Measurements from ENCODE around the gene PHACTR4. TPM values are rescaled to one million over a fixed set of nuclear protein-coding genes. Genes with fewer than 3 reads are reported as not detected.
"Not testable (repeated sequence)": the region's sequence is repeated elsewhere in the genome, so short reads cannot be mapped to it uniquely, and the experiment has no call there.

PHACTR4 gene
- polyA plus RNA-seq, 1 donor: 30.0 TPM

DNA sequence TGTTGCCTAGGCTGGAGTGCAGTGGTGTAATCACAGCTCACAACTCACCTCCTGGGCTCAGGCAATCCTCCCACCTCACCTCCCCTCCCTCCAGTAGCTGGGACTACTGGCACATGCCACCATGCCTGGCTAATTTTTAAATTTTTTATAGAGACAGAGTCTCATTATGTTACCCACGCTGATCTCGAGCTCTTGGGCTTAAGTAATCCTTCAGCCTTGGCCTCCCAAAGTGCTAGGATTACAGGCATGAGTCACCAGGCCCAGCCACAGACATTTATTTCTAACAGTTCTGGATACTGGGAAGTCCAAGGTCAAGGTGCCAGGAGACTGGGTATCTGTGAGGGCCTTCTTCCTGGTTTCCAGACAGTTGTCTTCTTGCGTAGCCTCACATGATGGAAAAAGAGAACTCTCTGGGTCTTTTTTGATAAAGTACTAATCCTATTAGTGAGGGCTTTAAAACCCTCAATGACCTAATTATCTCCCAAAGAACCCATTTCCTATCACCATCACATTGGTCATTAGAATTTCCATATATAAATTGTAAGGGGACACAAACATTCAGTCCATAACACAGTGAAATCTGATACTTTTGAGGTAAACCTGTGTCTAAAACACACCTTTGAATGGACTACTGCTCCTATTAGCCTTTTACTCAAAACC lies 67.9 kb downstream of the PHACTR4 start:
- no peak for DNase-seq

DNA sequence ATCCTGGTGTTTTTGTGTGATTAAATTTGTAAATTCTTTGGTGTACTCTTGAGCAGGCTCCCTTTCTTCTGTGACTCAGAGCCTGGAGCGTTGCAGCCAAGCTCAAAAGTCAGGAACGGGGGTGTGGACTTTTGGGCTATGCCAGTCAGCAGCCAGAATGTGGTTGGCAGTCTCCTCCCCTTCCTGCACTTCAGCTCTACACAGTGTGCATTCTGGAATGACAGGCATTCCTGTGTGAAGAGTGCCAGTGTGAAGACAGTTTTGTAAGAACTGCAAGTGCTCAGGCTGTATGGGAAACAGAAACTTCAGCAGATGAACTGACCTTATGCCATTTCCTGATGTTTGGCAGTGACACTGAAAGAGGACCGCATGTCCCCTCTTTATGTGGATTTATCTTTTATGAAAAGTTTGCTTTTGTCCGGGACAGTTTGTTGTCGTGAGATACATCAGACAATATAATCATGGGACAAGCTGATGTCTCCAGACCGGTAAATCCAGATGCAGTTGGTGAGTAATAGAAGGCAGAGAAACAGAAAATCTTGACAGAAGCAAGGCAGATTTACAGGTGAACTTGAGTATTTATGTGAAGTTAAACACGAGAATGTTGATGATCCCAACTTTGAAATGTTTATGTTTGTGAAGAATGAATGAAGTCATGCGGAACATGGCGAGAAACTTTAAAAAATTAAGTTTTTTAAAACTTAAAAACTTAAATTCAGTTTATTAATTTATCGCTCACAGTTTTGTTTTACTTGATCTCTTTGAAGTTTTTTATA lies 68.6 kb downstream of the PHACTR4 start:
- DNase-seq: peak; percentile 63

DNA sequence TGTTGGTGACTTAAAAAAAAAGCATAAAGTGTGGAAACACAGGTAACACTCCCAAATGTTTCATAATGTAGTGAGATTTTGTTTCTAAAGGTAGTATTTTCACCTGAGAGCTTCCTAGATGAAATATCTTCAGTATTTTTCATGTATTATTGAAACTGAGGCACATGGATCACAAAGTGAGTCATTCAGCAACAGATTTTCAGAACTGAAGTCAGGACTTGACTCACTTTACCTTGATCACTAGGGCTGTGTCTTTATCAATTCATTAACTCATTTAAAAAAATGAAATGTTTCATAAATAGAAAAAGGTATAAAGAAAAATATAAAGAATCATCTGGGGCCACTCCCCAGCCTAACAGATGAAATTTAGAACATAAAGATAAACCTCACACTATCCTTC lies 69.8 kb downstream of the PHACTR4 start:
- no peak for DNase-seq

DNA sequence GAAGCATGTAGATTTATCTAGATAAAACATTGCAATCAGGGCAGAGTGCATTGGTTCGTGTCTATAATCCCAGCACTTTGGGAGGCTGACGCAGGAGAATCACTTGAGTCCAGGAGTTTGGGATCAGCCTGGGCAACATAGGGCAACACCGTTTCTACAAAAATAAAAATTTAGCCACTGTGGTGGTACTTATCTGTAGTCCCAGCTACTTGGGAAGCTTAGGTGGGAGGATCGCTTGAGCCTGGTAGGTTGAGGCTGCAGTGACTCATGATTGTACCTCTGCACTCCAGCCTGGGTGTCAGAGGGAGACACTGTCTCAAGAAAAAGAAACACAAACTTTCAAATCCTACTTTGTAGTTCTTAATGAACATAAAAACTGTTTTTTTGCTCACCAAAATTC lies 72.1 kb downstream of the PHACTR4 start:
- no peak for DNase-seq

DNA sequence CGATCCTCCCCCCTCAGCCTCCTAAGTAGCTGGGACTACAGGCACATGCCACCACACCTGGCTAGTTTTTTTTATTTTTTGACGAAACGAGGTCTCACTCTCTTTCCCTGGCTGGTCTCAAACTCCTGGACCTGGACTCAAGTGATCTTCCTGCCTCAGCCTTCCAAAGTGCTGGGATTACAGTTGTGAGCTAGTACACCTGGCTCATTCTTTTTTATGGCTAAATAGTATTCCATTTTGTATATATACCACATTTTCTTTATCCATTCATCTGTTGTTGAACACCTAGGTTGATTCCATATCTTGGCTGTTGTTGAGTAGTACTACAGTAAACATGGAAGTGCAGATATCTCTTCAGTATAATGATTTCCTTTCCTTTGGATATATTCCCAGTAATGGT lies 74.0 kb downstream of the PHACTR4 start:
- DNase-seq: no peak

DNA sequence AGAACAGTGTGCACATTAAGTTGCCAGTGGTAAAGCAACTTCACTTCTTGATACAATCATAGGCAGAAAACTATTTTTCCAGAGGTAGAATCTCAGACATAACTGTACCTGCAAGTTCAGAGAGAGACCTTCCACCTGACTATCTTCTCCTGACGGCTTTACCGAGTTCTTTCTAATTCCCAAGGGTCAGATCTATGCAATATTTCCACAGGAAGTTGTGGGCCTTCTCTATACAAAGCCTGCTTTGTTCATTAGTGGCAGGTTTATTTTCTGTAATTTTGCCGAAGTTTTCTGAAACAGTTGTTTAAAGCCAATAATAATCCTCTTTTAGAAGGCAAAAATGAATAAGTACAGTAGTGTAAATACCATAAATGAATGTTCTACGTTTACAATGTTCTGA lies 78.1 kb downstream of the PHACTR4 start:
- DNase-seq: no peak

DNA sequence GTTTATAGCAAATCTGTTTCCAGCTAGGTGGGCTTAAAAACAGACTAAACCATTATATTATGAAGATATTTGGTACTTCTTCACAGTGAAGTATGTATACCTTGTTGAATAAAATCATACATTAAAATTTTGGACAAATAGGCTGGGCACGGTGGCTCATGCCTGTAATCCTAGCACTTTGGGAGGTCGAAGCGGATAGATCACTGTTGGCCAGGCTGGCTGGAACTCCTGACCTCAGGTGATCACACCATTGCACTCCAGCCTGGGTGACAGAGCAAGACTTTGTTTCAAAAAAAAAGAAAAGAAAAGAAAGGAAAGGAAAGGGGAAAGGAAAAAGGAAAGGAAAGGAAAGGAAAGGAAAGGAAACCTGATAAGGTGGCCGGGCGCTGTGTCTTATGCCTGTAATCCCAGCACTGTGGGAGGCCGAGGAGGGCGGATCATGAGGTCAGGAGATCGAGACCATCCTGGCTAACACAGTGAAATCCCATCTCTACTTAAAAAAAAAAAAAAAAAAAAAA lies 78.6 kb downstream of the PHACTR4 start:
- not testable (repeated sequence) for DNase-seq

DNA sequence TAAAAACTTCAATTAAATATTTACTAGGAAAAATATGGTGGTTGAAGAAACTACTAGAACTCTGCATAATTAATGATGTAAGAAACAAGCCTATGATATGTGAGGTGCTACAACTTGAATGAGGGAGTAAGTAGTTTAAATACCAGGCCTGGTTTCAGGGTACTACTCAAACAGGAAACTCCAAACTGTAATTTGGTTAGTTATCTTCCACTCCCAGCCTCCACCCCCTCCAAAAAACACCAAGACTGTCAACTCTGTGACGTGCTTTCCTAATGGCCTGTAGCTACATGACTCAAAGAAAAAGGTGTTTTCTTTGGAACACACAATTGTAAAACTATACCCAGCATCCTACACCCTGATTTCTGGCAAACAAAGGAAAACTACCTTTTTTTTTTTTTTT lies 80.4 kb downstream of the PHACTR4 start:
- DNase-seq: no peak

DNA sequence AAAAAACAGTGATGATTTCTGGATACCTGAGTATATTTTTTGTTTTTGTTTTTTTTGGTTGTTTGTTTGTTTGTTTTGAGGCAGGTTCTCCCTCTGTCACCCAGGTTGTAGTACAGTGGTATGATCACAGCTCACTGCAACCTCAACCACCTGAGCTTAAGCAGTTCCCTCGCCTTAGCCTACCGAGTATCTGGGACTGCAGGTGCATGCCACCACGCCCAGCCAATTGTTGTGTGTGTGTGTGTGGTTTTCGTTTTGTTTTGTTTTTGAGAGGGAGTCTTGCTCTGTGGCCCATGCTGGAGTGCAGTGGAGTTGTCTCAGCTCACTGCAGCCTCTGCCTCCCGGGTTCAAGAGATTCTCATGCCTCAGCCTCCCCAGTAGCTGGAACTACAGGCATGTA lies 81.0 kb downstream of the PHACTR4 start:
- no peak for DNase-seq

DNA sequence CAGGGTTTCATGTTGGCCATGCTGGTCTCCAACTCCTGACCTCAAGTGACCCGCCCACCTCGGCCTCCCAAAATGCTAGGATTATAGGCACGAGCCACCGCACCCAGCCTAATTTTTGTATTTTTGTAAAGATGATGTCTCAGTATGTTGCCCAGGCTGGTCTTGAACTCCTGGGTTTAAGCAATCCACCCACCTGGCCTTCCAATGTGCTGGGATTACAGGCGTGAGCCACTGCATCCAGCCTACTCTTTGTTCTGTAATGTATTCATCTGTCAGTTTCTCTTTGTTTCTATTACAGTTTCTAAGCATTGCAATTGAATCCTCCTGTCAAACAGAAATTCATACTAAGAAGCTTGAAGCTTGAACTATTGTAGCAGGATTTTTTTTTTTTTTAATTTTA lies 81.5 kb downstream of the PHACTR4 start:
- no peak for DNase-seq

DNA sequence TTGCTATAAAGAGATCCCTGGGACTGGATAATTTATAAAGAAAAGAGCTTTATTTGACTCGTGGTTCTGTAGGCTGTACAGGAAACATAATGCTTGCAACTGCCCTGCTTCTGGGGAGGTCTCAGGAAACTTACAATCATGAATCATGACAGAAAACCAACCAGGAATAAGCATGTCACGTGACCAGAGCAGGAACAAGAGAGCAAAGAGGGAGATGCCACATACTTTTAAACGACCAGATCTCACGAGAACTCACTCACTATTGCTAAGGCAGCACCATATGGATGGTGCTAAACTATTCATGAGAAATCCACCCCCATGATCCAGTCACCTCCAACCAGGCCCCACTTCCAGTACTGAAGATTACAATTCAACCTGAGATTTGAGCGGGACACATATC lies 86.5 kb downstream of the PHACTR4 start:
- DNase-seq: no peak

DNA sequence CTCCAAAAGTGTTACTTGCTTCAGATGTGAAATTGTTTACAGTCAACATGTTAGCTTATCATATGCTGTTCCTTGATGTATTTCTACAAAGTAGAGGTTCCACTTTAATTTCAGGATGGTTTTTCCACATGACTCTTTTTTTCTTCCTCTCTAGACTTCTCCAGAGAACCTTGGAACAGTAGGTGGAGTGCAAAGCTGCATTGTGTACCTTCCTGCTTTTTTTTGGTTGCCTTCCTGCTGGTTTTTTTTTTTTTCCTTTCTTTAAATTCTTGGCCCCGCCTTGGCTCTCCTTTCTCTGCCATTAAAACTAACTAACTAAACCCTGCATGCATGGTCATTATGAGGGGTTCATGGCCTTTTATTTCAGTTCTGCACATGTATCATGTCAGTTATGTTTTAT lies 88.1 kb downstream of the PHACTR4 start:
- DNase-seq: no peak

DNA sequence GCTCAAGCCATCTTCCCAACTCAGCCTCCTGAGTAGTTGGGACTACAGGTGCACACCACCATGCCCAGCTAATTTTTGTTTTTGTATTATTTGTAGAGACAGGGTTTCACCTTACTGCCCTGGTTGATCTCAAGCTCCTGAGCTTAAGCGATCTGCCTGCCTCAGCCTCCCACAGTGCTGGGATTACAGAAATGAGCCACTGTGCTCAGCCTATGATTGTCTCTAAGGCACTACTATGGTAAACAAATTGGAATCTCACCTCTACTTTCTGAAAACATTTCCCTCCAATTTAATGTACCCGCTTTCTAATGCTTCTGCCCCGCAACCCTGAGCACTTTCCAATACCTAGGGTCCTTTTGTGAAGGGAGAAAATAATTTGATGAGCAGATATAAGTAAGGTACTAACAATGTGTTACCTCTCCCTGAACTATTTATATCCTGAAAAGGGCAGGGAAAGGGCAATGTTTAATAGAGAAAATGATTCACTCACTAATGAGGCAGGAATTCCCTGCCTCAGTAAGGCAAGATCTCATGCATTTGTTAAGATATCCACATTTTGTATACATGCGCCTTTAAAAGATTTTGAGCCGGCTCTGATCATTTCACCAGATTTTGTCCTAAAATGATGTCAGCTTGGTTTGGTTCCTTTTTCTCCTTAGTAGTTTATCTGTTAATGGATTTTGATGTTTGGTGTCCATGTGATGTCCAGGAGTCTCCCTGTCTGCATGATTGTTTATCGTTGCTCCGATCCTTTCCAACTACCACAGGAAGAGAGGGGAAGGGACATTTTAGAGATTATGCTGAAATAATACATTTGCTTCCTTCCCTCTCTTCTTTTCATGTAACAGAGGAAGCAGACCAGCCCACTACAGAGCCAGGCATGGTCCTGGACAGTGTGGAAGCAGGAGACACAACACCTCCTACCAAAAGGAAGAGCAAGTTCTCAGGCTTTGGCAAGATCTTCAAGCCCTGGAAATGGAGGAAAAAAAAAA lies 89.0 kb downstream of the PHACTR4 start:
- no peak for DNase-seq

DNA sequence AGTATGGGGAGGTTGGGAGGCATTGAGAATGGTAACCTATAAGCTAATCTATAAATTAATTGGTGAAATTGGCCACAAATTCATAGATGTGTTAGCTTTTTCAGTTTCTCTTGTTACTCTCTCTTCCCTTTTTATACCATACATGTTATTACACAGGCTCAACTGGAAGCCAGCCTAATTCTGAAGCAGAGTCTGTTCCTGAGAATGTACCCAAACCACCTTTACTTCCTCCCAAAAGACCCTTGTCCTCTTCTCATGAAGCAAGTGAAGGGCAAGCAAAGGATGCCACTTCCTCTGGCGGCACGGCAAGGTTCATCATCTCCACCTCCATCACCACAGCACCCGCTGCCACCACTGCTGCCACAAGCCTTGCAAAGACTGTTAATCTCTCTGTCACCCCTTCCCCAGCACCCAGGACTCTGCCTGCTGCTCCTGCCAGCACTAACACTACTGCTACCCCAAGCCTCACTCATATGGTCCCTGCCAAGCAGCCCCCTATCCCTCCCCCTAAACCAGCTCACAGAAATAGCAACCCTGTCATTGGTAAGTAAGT lies 96.8 kb downstream of the PHACTR4 start:
- no peak for DNase-seq

DNA sequence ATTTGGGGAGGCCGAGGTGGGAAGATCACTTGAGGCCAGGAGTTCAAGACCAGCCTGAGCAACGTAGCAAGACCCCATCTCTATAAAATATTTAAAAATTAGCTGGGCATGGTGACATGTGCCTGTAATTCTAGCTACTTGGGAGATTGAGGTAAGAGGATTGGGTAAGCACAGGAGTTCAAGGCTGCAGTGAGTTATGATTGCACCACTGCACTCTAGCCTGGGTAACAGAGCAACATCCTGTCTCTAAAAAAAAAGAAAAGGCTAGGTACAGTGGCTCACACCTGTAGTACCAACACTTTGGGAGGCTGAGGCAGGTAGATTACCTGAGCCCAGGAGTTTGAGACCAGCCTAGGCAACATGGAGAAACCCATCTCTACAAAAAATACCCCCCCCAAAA lies 100.6 kb downstream of the PHACTR4 start:
- DNase-seq: no peak

DNA sequence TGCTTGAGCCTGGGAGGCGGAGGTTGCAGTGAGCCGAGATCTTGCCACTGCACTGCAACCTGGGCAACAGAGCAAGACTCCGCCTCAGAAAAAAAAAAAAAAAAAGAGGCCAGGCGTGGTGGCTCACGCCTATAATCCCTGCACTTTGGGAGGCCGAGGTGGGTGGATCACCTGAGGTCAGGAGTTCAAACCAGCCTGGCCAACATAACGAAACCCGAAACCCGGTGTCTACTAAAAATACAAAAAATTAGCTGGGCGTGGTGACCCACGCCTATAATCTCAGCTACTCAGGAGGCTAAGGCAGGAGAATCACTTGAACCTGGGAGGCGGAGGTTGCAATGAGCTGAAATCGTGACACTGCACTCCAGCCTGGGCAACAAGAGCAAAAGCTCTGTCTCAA lies 110.0 kb downstream of the PHACTR4 start:
- DNase-seq: not testable (repeated sequence)

DNA sequence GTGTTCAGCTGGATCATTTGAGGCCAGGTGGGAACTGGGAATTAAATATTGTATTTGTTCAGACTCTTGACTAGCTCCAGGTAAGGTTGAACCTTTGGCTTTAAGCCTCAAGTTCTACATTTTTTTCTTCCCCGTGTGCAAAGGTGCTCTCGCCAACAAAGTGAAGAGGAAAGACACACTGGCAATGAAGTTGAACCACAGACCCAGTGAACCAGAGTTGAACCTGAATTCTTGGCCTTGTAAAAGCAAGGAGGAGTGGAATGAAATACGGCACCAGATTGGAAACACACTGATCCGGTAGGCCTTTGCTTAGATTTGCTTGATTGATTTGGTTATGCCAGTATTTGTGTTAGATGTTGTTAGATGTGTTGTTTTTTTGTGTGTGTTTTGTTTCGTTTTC lies 110.8 kb downstream of the PHACTR4 start:
- DNase-seq: no peak

DNA sequence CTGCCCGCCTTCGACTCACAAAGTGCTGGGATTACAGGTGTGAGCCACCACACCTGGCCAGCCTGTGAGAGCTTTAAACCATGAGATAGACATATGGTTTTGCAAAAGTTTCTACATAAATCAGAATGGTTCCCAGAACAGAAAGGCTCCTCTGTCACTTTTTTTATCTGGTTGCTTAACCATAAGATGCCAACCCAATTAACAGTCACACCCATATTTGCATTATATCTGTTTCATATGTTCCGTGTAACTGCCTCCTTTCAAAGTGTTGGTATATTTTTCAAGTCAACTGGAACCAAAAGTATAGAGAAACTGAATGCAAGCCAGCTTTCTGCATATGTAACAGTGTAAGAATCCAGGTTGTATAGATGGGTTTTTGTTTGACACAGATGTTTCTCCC lies 112.6 kb downstream of the PHACTR4 start:
- no peak for DNase-seq

DNA sequence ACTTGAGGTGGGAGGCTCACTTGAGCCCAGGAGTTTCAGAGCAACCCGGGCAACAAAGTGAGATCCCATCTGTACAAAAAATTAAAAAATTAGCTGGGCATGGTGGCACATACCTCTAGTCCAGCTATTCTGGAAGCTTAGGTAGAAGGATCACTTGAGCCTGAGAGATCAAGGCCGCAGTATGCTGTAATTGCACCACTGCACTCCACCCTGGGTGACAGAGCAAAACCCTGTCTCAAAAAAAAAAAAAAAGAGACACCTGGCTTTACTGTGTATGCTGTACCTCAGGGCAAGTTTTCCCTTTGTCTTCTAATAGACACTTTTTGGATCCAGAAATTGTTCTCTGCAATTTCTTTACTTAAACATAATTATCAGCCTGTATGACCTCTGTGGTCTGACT lies 113.2 kb downstream of the PHACTR4 start:
- DNase-seq: no peak

DNA sequence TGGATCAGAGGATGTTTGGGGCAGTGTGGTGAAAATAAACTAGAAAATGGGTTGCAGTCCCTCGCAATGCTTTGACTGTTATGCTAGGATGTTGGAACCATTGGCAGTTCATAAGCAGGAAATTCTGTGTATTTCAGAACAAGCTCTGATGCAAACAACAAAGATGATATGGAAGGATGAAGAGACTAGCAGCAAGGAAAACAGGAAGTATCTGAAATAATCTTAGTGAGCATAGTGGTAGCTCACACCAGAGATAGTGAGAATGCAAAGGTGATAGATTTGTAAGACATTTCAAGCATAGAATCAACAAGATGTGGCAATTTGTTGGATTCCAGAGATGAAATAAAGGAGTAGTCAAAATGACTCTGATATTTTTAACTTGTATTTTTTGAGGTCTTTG lies 125.2 kb downstream of the PHACTR4 start:
- no peak for DNase-seq

DNA sequence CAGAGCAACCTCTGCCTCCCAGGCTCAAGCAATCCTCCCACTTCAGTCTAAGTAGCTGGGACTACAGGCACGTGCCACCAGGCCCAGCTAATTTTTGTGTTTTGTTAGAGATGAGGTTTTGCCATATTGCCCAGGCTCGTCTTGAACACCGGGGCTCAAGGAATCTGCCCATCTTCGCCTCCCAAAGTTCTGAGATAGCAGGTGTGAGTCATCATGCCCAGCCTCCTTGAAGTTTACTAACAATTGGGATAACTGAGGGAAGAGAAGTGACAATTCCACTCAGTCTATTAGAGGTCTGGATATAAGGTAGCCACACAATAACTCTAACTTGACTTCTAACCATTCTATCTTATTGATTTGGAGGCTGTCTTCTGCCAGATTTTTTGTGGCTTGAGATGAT lies 130.0 kb downstream of the PHACTR4 start:
- DNase-seq: no peak

DNA sequence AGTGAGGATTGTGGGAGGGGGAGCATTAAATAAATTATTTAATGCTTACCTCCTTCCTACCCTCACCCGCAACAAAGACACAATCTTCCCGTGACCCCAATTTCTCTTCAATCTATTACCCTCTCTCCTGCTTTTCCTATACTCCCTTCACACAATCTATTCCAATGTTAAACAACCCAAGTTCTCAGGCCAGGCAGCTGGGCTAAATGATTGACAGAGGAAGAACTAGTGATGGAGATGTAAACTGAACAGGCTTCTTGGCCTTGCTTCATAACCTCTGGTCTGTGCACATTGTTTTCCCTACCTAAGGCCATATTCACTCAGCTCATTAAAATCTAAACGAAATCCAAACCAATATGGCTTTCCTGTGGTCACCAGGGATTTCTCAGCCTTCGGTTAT lies 132.4 kb downstream of the PHACTR4 start:
- DNase-seq: no peak

DNA sequence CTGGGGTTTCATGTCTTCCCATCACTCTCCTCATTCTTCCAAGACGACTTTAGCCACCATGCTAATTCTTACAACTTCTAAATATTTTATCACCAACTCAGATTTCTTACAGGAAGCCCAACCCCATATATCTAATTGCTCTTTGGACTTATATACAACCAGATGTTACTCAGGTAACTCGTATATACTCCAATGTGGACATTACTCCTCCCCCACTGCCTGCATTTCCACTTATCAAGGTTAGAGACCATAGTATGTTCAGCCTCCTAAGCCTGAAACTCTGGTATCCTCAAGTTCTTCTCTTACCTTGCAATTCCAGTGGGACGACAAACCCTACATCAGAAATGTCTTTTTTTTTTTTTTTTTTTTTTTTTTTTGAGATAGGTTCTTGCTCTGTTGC lies 133.6 kb downstream of the PHACTR4 start:
- DNase-seq: no peak
